Measurements from ENCODE around the gene KCNIP4.

KCNIP4 gene

DNA sequence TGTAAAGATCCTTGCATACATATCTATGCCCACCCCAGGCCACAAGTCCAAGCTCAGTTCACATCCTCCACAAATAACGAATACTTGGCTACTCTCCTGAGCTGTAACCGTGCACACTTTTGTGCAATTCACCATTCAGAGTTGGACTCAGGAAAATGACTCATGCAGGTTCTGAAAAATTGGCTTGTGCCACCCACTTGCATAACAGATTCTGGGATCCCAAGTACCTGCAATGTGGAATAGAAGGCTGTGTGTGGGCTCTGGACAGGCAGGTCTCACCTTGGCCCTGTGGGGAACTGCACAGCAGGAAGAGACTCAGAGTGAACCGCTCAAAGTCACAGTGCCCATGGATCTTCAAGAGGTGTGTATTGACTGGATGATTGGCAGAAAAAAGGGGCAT is 745.6 kb downstream of the KCNIP4 start:
- TF ChIP-seq, protein P1, sequence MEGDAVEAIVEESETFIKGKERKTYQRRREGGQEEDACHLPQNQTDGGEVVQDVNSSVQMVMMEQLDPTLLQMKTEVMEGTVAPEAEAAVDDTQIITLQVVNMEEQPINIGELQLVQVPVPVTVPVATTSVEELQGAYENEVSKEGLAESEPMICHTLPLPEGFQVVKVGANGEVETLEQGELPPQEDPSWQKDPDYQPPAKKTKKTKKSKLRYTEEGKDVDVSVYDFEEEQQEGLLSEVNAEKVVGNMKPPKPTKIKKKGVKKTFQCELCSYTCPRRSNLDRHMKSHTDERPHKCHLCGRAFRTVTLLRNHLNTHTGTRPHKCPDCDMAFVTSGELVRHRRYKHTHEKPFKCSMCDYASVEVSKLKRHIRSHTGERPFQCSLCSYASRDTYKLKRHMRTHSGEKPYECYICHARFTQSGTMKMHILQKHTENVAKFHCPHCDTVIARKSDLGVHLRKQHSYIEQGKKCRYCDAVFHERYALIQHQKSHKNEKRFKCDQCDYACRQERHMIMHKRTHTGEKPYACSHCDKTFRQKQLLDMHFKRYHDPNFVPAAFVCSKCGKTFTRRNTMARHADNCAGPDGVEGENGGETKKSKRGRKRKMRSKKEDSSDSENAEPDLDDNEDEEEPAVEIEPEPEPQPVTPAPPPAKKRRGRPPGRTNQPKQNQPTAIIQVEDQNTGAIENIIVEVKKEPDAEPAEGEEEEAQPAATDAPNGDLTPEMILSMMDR (IDR thresholded peaks at IDR 0.05), result no peak

DNA sequence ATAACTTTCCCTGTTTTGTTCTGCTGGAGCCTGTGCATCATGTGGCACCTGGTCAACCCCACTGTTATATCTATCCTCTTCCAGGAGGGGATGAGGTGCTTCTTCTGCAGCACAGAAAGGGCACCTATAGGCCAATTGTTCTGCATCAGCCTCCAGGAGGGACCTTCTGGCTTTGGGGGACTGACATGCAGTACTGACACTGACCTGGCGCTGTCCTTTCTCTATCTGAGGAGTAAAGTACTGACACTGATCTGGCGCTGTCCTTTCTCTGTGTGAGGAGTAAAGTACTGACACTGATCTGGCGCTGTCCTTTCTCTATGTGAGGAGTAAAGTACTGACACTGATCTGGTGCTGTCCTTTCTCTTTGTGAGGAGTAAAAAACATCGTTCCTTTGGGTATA is 749.9 kb downstream of the KCNIP4 start:
- TF ChIP-seq, protein P1 (IDR thresholded peaks at IDR 0.05), result no peak

DNA sequence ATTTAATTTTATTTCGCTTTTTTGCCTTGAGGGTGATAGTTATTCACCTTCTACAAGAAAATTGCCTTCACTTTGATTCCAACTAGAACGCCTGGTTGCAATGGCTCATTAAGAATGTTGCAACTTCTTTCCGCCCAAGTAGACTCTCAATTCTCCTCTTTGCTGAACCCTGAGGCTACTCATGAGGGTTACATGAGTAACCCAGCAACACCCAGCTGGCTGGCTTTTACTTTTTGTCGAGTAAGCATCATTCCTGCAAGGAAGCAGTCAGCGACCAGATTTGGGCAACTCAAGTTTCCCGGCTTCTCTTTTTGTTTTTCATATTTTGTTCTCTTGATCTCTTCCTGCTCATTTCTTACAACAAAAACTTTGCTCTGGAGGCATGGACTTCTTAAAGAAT is 752.9 kb downstream of the KCNIP4 start:
- TF ChIP-seq, protein P1 (IDR thresholded peaks at IDR 0.05), result no peak

DNA sequence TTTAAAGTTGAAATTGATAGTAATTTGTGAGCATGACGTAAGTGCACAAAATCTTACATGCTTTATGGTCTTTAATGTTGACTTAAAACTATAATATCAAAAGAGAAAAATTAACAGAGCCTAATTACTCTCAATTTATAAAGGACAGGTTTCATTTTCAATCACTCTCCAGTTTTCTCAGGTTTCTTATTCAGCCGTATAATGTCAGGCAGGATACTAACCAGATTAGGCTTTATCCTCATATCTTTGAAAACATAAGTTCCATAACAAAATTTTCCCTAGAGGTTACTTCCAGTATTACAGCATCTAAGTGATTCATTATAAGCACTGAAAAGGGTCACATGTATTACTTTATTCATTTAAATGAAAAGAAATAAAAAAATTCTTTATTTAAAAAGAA is 756.2 kb downstream of the KCNIP4 start:
- TF ChIP-seq, protein P1 (IDR thresholded peaks at IDR 0.05), result no peak

DNA sequence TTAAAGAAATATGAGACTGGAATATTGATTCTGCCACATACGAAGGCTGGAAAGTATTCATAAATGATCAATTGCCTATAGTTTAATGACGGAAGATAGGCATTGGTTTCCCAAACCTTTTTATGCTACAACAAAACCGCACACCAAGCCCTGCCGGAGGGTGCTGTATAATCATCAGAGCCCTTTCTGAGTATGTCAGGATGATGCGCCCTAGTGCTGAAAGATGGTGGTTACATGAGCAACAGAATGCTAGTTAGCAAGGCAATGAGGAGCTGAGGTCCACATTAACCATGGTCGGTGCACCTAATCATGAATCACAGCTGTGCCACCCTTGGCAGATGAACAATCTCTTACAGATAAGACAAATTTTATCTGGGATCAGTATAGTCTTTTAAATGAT is 757.3 kb downstream of the KCNIP4 start:
- TF ChIP-seq, protein P1 (IDR thresholded peaks at IDR 0.05), result no peak

DNA sequence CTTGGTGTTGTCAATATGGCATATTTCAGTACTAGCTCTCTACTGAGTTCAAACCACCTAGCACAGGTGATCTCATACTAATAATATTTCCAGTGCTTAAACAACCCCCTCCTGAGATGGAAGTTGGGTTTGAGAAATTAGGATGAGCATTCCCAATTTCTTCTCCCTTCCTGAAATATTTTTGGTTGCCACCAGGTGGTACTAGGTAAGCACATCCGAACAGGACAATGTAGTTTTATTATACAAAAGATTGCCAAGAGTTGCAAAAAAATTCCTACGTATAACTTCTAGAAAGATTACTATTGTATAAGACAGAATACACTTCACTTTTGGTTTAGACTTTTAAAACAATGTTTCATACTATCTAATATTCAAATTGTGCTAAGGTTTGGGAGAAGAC is 763.8 kb downstream of the KCNIP4 start:
- TF ChIP-seq, protein P1 (IDR thresholded peaks at IDR 0.05), result no peak

DNA sequence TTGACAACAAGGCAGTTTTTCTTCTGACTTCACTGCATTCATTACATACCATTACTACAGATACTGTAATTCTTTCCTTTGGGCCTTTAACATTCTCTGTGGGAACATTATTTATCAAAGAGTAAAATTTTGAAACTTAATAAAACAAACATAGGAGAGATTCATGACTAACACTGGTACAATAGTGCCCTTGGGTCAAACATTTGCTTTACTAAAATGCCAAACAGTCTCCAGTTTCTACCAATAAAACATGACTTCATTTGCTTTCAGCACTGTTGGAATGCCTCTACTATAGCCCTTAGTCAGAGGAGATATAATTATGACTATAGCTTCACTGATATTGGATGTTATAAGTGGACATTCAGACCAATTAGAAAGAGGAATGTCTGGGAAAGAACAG is 766.9 kb downstream of the KCNIP4 start:
- TF ChIP-seq, protein P1 (IDR thresholded peaks at IDR 0.05), result no peak

DNA sequence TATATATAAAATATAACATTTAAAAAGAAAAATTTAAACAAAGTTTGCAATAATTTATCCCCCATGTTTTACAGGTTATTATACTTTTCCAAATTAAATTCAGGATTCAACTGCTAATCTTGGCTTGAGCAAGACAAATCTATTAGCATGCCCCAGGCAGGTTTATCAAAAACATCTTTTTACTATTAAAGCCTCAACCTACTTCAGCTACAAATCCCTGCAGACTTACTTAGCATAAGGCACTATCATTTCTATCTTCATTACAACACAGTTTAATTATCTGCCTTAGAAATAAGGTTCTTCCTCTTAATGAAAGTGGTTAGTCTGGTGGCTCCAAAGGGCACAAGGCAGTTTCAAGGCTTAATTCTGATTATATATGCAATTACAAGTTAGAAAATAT is 770.7 kb downstream of the KCNIP4 start:
- TF ChIP-seq, protein P1 (IDR thresholded peaks at IDR 0.05), result no peak
